NCI-H446 (cell line): Measurements from ENCODE around the gene TSACC.
"Not testable (repeated sequence)": the region's sequence is repeated elsewhere in the genome, so short reads cannot be mapped to it uniquely, and the experiment has no call there.

Experiments used
- DNase-seq, 2 experiments: peaks; one replicate each; lab custom pipeline; 2025; lab: John Stamatoyannopoulos, UW

The TSACC gene

DNA sequence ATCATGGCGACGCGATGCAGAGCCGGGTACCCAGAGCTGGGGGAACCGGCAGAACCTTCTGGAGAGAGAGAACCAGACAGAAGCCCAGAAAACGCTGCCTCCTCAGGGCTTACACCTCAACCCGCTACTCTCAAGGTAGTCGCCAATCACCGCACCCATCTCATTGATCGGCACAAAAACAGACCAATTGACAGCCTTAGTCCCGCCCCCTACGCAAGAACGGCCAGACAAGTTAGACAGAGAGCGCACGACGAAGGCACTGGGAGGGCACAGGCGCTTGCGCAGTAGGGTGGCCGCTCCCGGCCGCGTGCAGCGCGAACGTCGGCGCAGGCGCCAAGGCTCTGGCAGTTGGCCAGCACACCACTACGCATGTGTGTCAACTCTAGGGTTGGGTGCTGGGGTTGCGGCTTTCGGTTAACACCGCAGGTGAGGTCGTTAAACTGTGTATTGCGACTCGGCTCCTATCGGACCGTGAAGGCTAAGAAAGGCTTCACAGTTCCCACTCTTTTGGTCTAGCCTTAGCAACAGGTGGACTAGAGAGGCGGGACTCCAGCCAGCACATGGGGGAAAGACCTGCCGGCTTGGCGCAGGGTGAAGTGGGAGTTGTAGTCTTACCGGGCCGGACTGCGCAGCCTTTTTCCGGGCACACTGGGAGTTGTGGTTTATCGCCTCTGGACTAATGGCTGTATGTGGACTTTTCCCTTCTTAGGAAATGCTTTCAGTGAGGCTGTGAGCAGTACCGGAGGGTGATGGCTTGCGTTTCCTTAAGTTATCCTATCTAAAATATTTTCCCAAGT lies at the start of gene TSACC, which contains the start of gene CCT3:
Gene TSACC, plus strand, starts transcription at position 347 of the 797 bp plus-strand sequence. CDS start 1,232 bp downstream, outside the sequence.
Gene CCT3, minus strand, starts transcription at position 113 of the 797 bp plus-strand sequence. Its CDS starts 108 bp downstream, at position 5.
- peak; percentile 99 to 100 for DNase-seq

DNA sequence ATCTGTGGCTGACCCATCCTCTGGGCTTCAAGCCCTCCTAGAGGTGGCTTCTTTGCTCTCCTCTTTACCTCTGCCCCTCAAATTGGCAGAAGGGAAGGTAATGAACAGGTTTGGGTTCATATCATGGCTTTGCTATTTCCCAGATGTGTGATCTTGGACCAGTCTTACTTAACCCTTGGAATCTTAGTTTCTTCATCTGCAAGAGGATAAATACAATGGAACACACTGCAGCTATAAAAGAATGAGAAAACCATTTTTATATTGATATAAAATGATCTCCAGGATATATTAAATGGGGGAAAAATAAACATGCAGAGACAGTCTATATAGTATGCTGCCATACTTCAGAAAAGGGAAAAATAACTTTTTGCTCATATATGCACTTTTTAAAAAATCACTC lies 48.5 kb upstream of the TSACC start:
- DNase-seq: no peak

DNA sequence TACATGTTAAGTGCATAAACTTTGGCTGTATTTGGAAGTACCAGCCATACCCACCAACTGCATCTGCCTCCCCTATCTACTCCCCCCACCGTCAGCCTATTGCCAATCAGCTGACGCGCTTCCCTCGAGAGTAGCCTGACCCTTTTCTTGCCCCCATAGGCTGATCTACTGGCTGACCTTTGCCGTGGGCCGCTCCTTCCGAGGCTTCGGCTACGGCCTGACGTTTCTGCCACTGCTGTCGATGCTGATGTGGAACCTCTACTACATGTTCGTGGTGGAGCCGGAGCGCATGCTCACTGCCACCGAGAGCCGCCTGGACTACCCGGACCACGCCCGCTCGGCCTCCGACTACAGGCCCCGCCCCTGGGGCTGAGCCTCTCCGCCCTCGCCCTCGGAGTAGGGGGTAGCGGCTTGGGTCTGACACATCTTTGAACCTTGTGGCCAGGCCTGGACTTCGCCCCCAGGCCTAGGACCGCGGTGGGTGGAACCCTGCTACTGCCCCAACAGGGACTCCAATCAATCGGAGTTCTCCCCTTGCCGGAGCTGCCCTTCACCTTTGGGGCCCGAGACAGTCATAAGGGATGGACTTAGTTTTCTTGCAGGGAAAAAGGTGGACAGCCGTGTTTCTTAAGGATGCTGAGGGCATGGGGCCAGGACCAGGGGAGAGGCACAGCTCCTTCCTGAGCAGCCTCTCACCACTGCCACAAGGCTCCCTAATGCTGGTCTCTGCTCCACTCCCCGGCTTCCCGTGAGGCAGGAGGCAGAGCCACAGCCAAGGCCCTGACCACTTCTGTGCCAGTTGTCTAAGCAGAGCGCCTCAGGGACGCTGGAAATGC lies 46.9 kb upstream of the TSACC start:
- DNase-seq: no peak

- DNase-seq: no peak
These were observed 45.3 kb upstream of the TSACC start for GRCh38 chr1:156293098-156293434.

GRCh38 chr1:156293895-156294294 lies 44.4 kb upstream of the TSACC start:
- no peak for DNase-seq

GRCh38 chr1:156295391-156295947 lies 42.9 kb upstream of the TSACC start, which contains the start of gene GLMP:
Gene GLMP (minus strand): TSS chr1:156295679. CDS start chr1:156295645, 34 bp downstream.
- DNase-seq: peak in 1 of 2 experiments; percentile 71

- no peak for DNase-seq
These were observed 39.4 kb upstream of the TSACC start, which contains the start of gene VHLL for GRCh38 chr1:156298852-156299357. Gene VHLL (minus strand): TSS chr1:156299307. CDS start chr1:156299189, 118 bp downstream.

GRCh38 chr1:156303241-156303640 lies 35.1 kb upstream of the TSACC start:
- DNase-seq: no peak

DNA sequence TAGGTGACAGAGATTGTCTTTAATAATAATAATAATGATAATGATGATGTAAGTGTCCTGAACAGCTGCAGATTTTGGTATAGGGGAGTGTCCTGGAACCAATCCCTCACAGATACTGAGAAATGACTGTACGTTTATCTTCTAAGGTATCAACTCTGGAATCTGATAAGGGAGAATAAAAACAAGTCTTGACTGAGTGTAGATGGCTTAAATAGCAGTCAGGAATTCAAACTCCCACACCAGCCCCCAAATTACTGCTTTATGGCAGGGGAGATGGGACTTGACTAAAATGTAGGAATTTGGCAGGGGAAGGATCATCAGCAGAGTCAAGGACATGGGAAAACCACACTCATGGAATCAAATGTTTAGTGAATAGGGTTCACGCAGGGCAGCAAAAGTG lies 33.1 kb upstream of the TSACC start:
- DNase-seq: no peak

GRCh38 chr1:156308078-156308477 lies 30.2 kb upstream of the TSACC start:
- no peak for DNase-seq

DNA sequence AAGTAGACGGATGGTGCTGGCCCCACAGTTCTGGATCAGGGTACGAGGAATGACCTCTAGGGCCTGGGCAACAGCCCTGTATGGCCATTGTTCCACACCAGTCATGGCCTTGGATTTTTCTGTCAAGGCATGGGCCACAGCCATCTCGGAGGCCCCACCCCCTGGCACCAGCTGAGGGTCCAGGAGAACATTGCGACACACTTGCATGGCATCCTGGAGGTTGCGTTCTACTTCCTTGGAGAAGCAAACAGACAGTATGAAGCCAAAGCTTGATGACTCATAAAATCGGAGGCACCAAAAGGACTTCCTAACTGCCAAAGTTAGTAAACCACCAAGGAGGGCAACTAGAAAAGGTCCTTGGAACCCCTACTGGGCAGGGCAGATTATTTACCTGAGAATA lies 27.4 kb upstream of the TSACC start:
- no peak for DNase-seq

GRCh38 chr1:156316909-156317308 lies 21.4 kb upstream of the TSACC start:
- DNase-seq: no peak

GRCh38 chr1:156319664-156320063 lies 18.7 kb upstream of the TSACC start:
- peak in 1 of 2 experiments; percentile 28 for DNase-seq

- no peak for DNase-seq
These were observed 17.8 kb upstream of the TSACC start for GRCh38 chr1:156320560-156320959.

GRCh38 chr1:156323179-156323578 lies 15.1 kb upstream of the TSACC start:
- not testable (repeated sequence) for DNase-seq

- DNase-seq: no peak
These were observed 2.1 kb upstream of the TSACC start for GRCh38 chr1:156336242-156336641.

DNA sequence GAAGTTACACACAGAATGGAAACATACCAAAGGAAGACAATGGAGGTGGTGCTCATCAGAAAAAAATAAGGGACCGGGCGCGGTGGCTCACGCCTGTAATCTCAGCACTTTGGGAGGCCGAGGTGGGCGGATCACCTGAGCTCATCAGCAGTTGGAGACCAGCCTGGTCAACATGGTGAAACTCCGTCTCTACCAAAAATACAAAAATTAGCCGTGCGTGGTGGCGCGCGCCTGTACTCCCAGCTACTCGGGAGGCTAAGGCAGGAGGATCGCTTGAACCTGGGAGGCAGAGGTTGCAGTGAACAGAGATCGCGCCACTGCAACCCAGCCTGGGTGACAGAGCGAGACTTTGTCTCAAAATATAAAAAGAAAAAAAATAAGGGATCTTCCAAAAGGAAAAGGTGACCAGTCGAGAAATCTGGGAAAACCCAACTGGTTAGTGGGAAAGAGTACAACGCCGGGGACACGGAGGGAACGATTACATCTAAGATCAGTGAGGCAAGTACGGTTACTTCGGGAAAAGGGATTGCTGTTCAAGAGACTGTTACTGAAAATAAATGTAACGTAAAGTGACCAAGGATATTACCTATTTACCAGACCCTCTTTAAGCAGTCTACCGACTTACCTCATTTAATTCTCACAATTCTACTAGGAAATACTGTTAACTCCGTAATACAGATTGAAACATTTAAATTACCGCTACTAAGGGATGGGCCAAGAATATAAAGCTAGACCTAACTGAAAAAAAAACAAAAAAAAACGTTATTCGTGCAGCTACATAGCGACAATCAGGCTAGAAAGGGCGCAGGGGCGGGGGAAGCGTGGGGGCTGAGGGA lies 1.1 kb upstream of the TSACC start:
- no peak for DNase-seq

DNA sequence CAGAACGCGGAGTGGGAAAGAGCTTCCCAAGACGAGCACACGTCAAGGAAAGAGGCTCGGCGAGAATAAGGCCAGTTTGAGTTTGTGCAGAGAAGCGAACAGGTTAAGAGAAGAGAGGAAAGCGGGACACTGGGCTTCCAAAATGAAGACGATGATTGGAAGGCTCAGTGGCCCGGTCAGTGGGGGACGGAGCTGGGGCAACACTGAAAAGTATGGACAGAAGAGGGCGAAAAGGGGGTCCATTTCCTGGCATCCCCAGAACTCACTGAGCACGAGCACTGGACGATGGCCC lies 492 bp upstream of the TSACC start:
- DNase-seq: peak in 1 of 2 experiments; percentile 55

GRCh38 chr1:156342166-156342955 lies 4.0 kb downstream of the TSACC start:
- no peak for DNase-seq

GRCh38 chr1:156344409-156344808 lies 6.1 kb downstream of the TSACC start:
- DNase-seq: no peak

- not testable (repeated sequence) for DNase-seq
These were observed 7.7 kb downstream of the TSACC start for GRCh38 chr1:156346035-156346434.
